SK-N-SH (cell line): Measurements from ENCODE around the gene CLMN. TPM values are rescaled to one million over a fixed set of nuclear protein-coding genes. Genes with fewer than 3 reads are reported as not detected.

Experiments used
- CTCF ChIA-PET: fragments of 300-600, 350-600 bp; formaldehyde crosslinking; extraction: SDS; loops from one replicate; lab custom pipeline; 2021; lab: Yijun Ruan, JAX
- POLR2A ChIA-PET: fragments of 350-600 bp; sonication (Branson Sonifier 250); formaldehyde crosslinking; extraction: SDS; loops from one replicate; lab custom pipeline; 2020; ENCODE audit warnings: antibody characterized with exemption, inconsistent platforms; lab: Yijun Ruan, JAX
- DNase-seq: peaks from one replicate; pipeline ENCODE4 v3.0.0; 2012
- H2AFZ ChIP-seq: fragments of 200-600 bp; sonication (generic); 2 replicates; pipeline ENCODE4 v1.8.1; 2016; ENCODE audit warnings: antibody characterized with exemption, mild to moderate bottlenecking, low read depth
- H3F3A ChIP-seq: fragments of 200-600 bp; sonication (generic); replicated peaks from 2 replicates; pipeline ENCODE3; 2016; ENCODE audit warnings: antibody characterized with exemption, mild to moderate bottlenecking; ENCODE audit not compliant: insufficient read depth
- H3K27ac ChIP-seq, 2 experiments: fragments of 200-500 bp in 1 of 2; fragments of 200-600 bp in 1 of 2; sonication (Bioruptor generic) in 1 of 2; sonication (generic), shearing (Covaris generic) in 1 of 2; 2 replicates each; pipeline versions ENCODE4 v1.5.1 to v1.6.1; 2014 to 2016; ENCODE audit warnings: low read depth in 2 of 2, inconsistent platforms in 1 of 2, low read length in 1 of 2, mild to moderate bottlenecking in 1 of 2, mixed read lengths in 1 of 2
- H3K27me3 ChIP-seq: fragments of 200-600 bp; sonication (generic), shearing (Covaris generic); 2 replicates; pipeline ENCODE4 v1.6.1; 2016; ENCODE audit warnings: mixed run types; ENCODE audit not compliant: insufficient read depth
- H3K36me3 ChIP-seq, 2 experiments: fragments of 200-500 bp in 1 of 2; fragments of 200-600 bp in 1 of 2; sonication (Bioruptor generic) in 1 of 2; sonication (generic) in 1 of 2; replicated peaks in 1 of 2; 2 replicates each; pipeline versions ENCODE3 to v1.5.1; 2014 to 2016; ENCODE audit warnings: low read length in 1 of 2, mild to moderate bottlenecking in 1 of 2; ENCODE audit not compliant: insufficient read depth in 2 of 2, control insufficient read depth in 1 of 2
- H3K4me1 ChIP-seq, 2 experiments: fragments of 200-500 bp in 1 of 2; fragments of 200-600 bp in 1 of 2; sonication (Bioruptor generic) in 1 of 2; sonication (generic), shearing (Covaris generic) in 1 of 2; 2 replicates each; pipeline versions ENCODE4 v1.5.1 to v1.6.1; 2014 to 2016; ENCODE audit warnings: low read depth in 1 of 2, low read length in 1 of 2, mixed run types in 1 of 2; ENCODE audit not compliant: insufficient read depth in 2 of 2, control insufficient read depth in 1 of 2
- H3K4me2 ChIP-seq: fragments of 200-600 bp; sonication (generic), shearing (Covaris generic); 2 replicates; pipeline ENCODE4 v1.6.1; 2017; ENCODE audit warnings: mixed run types
- H3K4me3 ChIP-seq, 2 experiments: fragments of 200-500 bp in 1 of 2; fragments of 200-600 bp in 1 of 2; sonication (Bioruptor generic) in 1 of 2; sonication (generic), shearing (Covaris generic) in 1 of 2; 2 replicates each; pipeline versions ENCODE4 v1.5.1 to v1.8.1; 2014 to 2016; ENCODE audit warnings: low read depth in 2 of 2, inconsistent platforms in 1 of 2, low read length in 1 of 2, mild to moderate bottlenecking in 1 of 2, mixed read lengths in 1 of 2, moderate library complexity in 1 of 2
- H3K79me2 ChIP-seq: fragments of 200-600 bp; sonication (generic); 2 replicates; pipeline ENCODE4 v1.8.1; 2017; ENCODE audit warnings: mild to moderate bottlenecking; ENCODE audit not compliant: insufficient read depth
- H3K9ac ChIP-seq: fragments of 200-600 bp; sonication (generic); 2 replicates; pipeline ENCODE4 v1.6.1; 2017; ENCODE audit warnings: mixed run types
- H3K9me2 ChIP-seq: fragments of 200-600 bp; sonication (generic); 2 replicates; pipeline ENCODE4 v1.6.1; 2017; ENCODE audit warnings: mixed run types
- H3K9me3 ChIP-seq: fragments of 200-600 bp; sonication (generic); 2 replicates; pipeline ENCODE4 v1.6.1; 2017; ENCODE audit warnings: mixed run types, mild to moderate bottlenecking, moderate library complexity
- H4K20me1 ChIP-seq: fragments of 200-600 bp; sonication (generic); 2 replicates; pipeline ENCODE4 v1.6.1; 2017; ENCODE audit warnings: mild to moderate bottlenecking, mixed run types; ENCODE audit not compliant: insufficient read depth
- CTCF ChIP-seq: fragments of 200-600 bp; sonication (generic); IDR thresholded peaks from 2 replicates; pipeline ENCODE4 v1.6.1; 2017; ENCODE audit warnings: antibody characterized with exemption, mild to moderate bottlenecking, moderate library complexity
- ELF1 ChIP-seq: IDR thresholded peaks from 2 replicates; pipeline ENCODE4 v1.4.0; 2012
- EP300 ChIP-seq, 2 experiments: IDR thresholded peaks; 2 replicates each; pipeline versions ENCODE4 v1.4.0 to v1.6.1; 2012; ENCODE audit warnings: borderline replicate concordance in 1 of 2, low read depth in 1 of 2, low read length in 1 of 2
- GABPA ChIP-seq: IDR thresholded peaks from 2 replicates; pipeline ENCODE4 v1.4.0; 2012; ENCODE audit warnings: low read depth, mild to moderate bottlenecking
- IRF3 ChIP-seq: fragments of 150-350 bp; IDR thresholded peaks from 2 replicates; pipeline ENCODE4 v1.6.1; 2016; ENCODE audit warnings: mild to moderate bottlenecking, low read depth, low read length
- MEF2A ChIP-seq: IDR thresholded peaks from 2 replicates; pipeline ENCODE4 v1.4.0; 2012; ENCODE audit warnings: low read depth, borderline replicate concordance
- MXI1 ChIP-seq: IDR thresholded peaks from 2 replicates; pipeline ENCODE4 v1.6.1; 2012; ENCODE audit warnings: mild to moderate bottlenecking, low read depth, low read length, improper control_type of control experiment
- NRF1 ChIP-seq: IDR thresholded peaks from 2 replicates; pipeline ENCODE4 v1.6.1; 2012; ENCODE audit warnings: low read depth, mild to moderate bottlenecking, low read length
- RAD21 ChIP-seq: IDR thresholded peaks from 2 replicates; pipeline ENCODE4 v1.6.1; 2012; ENCODE audit warnings: mild to moderate bottlenecking, low read length
- REST ChIP-seq: IDR thresholded peaks from 2 replicates; pipeline ENCODE4 v1.6.1; 2012; ENCODE audit warnings: mild to moderate bottlenecking, low read depth, low read length, moderate library complexity
- RXRA ChIP-seq: IDR thresholded peaks from 2 replicates; pipeline ENCODE4 v1.4.0; 2012; ENCODE audit warnings: low read depth, mild to moderate bottlenecking, borderline replicate concordance
- SIN3A ChIP-seq: IDR thresholded peaks from 2 replicates; pipeline ENCODE4 v1.6.1; 2012; ENCODE audit warnings: low read depth, mild to moderate bottlenecking, low read length, moderate library complexity, borderline replicate concordance
- TAF1 ChIP-seq: IDR thresholded peaks from 2 replicates; pipeline ENCODE4 v1.6.1; 2012; ENCODE audit warnings: low read depth, mild to moderate bottlenecking, low read length, moderate library complexity, borderline replicate concordance
- TCF12 ChIP-seq: IDR thresholded peaks from 2 replicates; pipeline ENCODE4 v1.4.0; 2012
- YY1 ChIP-seq: IDR thresholded peaks from 2 replicates; pipeline ENCODE4 v1.4.0; 2012; ENCODE audit warnings: low read depth, mild to moderate bottlenecking
- WGBS: methylation state at CpG from one replicate; pipeline ENCODE4 v1.1.6; 2017; ENCODE audit warnings: low lambda C conversion rate; 5-methylcytosine and 5-hydroxymethylcytosine counted together
- polyA plus RNA-seq, 3 experiments: library from polyadenylated mRNA; depleted of rRNA; stranded (reverse); fragments of >200 nt; gene quantifications; 2 replicates each; pipeline ENCODE4 v1.2.3, GENCODE V29; 2012

The CLMN gene
- polyA plus RNA-seq, 1 of the 3 experiments (the other 2 are of a cell fraction) = 1.4 TPM

- TF ChIP-seq REST (no peak), TAF1 (no peak), CTCF (no peak), RXRA (no peak), IRF3 (no peak), ELF1 (no peak)
Measured at GRCh38 chr14:95229749-95230148, 90.0 kb downstream of the CLMN start (continued).

- CTCF ChIA-PET = interaction anchor here (0.7 kb wide), 1 partner anchor 11 kb away, joined by 3 read pairs; no protein-coding TSS in a partner anchor
- WGBS = 90% methylated on average over 7 of the region's 7 CpGs
- no peak overlapping the region for H3K27ac ChIP-seq
Measured at GRCh38 chr14:95228240-95228639, 91.5 kb downstream of the CLMN start.

More at GRCh38 chr14:95228240-95228639, 91.5 kb downstream of the CLMN start:
- Histone ChIP-seq H3F3A (peaks cover 5% of the 10 kb centered on the region), H3K9ac (no peak overlapping the region), H3K79me2 (no peaks in the 10 kb centered on the region), H3K4me2 (no peak overlapping the region), H3K4me3 (no peak overlapping the region), H3K4me1 (peaks cover 10 to 13% of the 10 kb centered on the region in 2 experiments; a peak in 2 of 4 replicates), H4K20me1 (no peaks in the 10 kb centered on the region), H3K36me3 (no peaks in the 10 kb centered on the region), H2AFZ (no peak overlapping the region), H3K9me2 (no peaks in the 10 kb centered on the region), H3K27me3 (no peaks in the 10 kb centered on the region), H3K9me3 (no peaks in the 10 kb centered on the region)
- no peak for DNase-seq
- no peak for TF ChIP-seq TAF1
- TF ChIP-seq RAD21 = no peak
- TF ChIP-seq YY1 = no peak
- no peak for TF ChIP-seq TCF12
- TF ChIP-seq MEF2A = no peak
- no peak for TF ChIP-seq EP300 (IDR thresholded peaks at IDR 0.05; ENCODE audit: borderline replicate concordance in 1 of 2, low read depth in 1 of 2, low read length in 1 of 2)
- TF ChIP-seq GABPA = no peak
- no peak for TF ChIP-seq REST
- TF ChIP-seq SIN3A = no peak
- no peak for TF ChIP-seq MXI1
- no peak for TF ChIP-seq NRF1
- POLR2A ChIA-PET = no interaction called here
